SK-N-SH treated with all-trans-retinoic acid at 6 μM for 48 hours (cell line): ENCODE measurements around the gene BLOC1S6.
A peak's percentile ranks its signal among the peaks of the same experiment; 100 is the strongest.

Source experiments
- ATAC-seq: fragments of 200-7000 bp; cut with Tn5 transposase; 3 replicates; pipeline ENCODE4 v1.9.1; 2020; ENCODE audit warnings: mild to moderate bottlenecking, moderate library complexity
- BACH2 ChIP-seq: fragments of 250-450 bp; sonication (Bioruptor Pico); IDR thresholded peaks from 2 replicates; pipeline ENCODE4 v1.9.0; 2021; ENCODE audit warnings: mild to moderate bottlenecking, borderline replicate concordance
- ESRRG ChIP-seq: fragments of 250-450 bp; sonication (Bioruptor Pico); IDR thresholded peaks from 2 replicates; pipeline ENCODE4 v1.6.1; 2021; ENCODE audit warnings: mild to moderate bottlenecking
- GLIS3 ChIP-seq: fragments of 250-450 bp; sonication (Bioruptor Pico); IDR thresholded peaks from 2 replicates; pipeline ENCODE4 v1.5.0; 2020; ENCODE audit warnings: mild to moderate bottlenecking, moderate library complexity
- ISL1 ChIP-seq: fragments of 250-450 bp; sonication (Bioruptor Pico); IDR thresholded peaks from 2 replicates; pipeline ENCODE4 v2.1.2; 2022; ENCODE audit warnings: mild to moderate bottlenecking, moderate library complexity
- OSR1 ChIP-seq: fragments of 250-450 bp; sonication (Bioruptor Pico); IDR thresholded peaks from 2 replicates; pipeline ENCODE4 v1.8.0; 2022; ENCODE audit warnings: moderate library complexity, mild to moderate bottlenecking, inconsistent platforms
- POU6F1 ChIP-seq: fragments of 250-450 bp; sonication (Bioruptor Pico); IDR thresholded peaks from 2 replicates; pipeline ENCODE4 v1.8.0; 2021; ENCODE audit warnings: low read depth, mild to moderate bottlenecking, moderate library complexity, borderline replicate concordance
- PPARA ChIP-seq: fragments of 250-450 bp; sonication (Bioruptor Pico); IDR thresholded peaks from 2 replicates; pipeline ENCODE4 v1.5.0; 2020; ENCODE audit warnings: mild to moderate bottlenecking, borderline replicate concordance
- RARB ChIP-seq: fragments of 250-450 bp; sonication (Bioruptor Pico); IDR thresholded peaks from 2 replicates; pipeline ENCODE4 v1.8.0; 2021; ENCODE audit warnings: mild to moderate bottlenecking, moderate library complexity
- SNAI2 ChIP-seq: fragments of 250-450 bp; sonication (Bioruptor Pico); IDR thresholded peaks from 2 replicates; pipeline ENCODE4 v1.5.0; 2020; ENCODE audit warnings: mild to moderate bottlenecking, moderate library complexity
- TCF4 ChIP-seq: fragments of 250-450 bp; sonication (Bioruptor Pico); IDR thresholded peaks from 2 replicates; pipeline ENCODE4 v1.8.0; 2021; ENCODE audit warnings: mild to moderate bottlenecking, moderate library complexity, borderline replicate concordance
- TOX ChIP-seq: fragments of 250-450 bp; sonication (Bioruptor Pico); IDR thresholded peaks from 2 replicates; pipeline ENCODE4 v1.8.0; 2021; ENCODE audit warnings: mild to moderate bottlenecking, moderate library complexity, borderline replicate concordance
- TSHZ2 ChIP-seq: fragments of 250-450 bp; sonication (Bioruptor Pico); IDR thresholded peaks from 2 replicates; pipeline ENCODE4 v1.5.0; 2020; ENCODE audit warnings: mild to moderate bottlenecking, moderate library complexity
- ZC3H10 ChIP-seq: fragments of 250-450 bp; sonication (Bioruptor Pico); IDR thresholded peaks from 2 replicates; pipeline ENCODE4 v1.5.1; 2021; ENCODE audit warnings: mild to moderate bottlenecking, moderate library complexity
- ZFP3 ChIP-seq: fragments of 250-450 bp; sonication (Bioruptor Pico); IDR thresholded peaks from 2 replicates; pipeline ENCODE4 v1.5.0; 2020; ENCODE audit warnings: mild to moderate bottlenecking, moderate library complexity
- ZFP30 ChIP-seq: fragments of 450-650 bp; formaldehyde crosslinking; IDR thresholded peaks from 2 replicates; pipeline ENCODE4 v1.5.0; 2022; ENCODE audit warnings: mild to moderate bottlenecking, moderate library complexity
- ZNF565 ChIP-seq: fragments of 450-650 bp; formaldehyde crosslinking; conservative IDR thresholded peaks from 2 replicates; pipeline ENCODE4 v1.5.0; 2020; ENCODE audit warnings: low read depth, mild to moderate bottlenecking, moderate library complexity
- ZNF70 ChIP-seq: fragments of 450-650 bp; formaldehyde crosslinking; IDR thresholded peaks from 2 replicates; pipeline ENCODE4 v1.5.0; 2020; ENCODE audit warnings: mild to moderate bottlenecking, moderate library complexity
- ZNF8 ChIP-seq: fragments of 450-650 bp; formaldehyde crosslinking; IDR thresholded peaks from 2 replicates; pipeline ENCODE4 v1.5.0; 2020; ENCODE audit warnings: mild to moderate bottlenecking, moderate library complexity
- TF ChIP-seq, protein P1 (sequence below): fragments of 250-450 bp; sonication (Bioruptor Pico); IDR thresholded peaks from 2 replicates; pipeline ENCODE4 v1.5.1; 2021; ENCODE audit warnings: mild to moderate bottlenecking, moderate library complexity
- TF ChIP-seq, protein P2 (sequence below): fragments of 250-450 bp; sonication (Bioruptor Pico); IDR thresholded peaks from 2 replicates; pipeline ENCODE4 v1.8.0; 2020; ENCODE audit warnings: mild to moderate bottlenecking, moderate library complexity, borderline replicate concordance
- TF ChIP-seq, protein P3 (sequence below): fragments of 250-450 bp; sonication (Bioruptor Pico); IDR thresholded peaks from 2 replicates; pipeline ENCODE4 v1.5.1; 2020; ENCODE audit warnings: low read depth, mild to moderate bottlenecking, moderate library complexity

Gene BLOC1S6

DNA sequence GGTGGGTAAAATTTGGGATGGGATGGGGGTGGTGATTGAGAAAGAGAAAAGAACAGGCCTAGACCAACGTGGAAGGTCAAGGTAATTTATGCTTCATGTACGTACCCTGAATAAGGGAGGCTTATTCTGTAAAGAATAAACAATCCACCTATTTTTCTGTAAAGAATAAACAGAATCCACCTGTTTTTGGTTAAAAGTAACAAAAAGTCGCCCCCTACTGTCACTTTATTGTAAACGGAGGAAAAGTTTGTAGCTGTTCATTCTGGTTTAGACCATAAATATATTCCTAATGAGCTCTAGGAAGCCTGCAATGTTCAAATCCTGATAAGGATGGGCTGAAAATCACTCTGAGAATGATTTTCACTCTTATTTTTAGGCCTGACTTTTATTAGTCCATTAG is 24.1 kb downstream of the BLOC1S6 start:
- peak; percentile 33; the same call in 2 of the 3 replicates for ATAC-seq
- TF ChIP-seq TSHZ2 (no peak), SNAI2 (CRISPR knock-in tag) (no peak), POU6F1 (CRISPR knock-in tag) (no peak), ZNF565 (CRISPR knock-in tag) (no peak), ZNF8 (CRISPR knock-in tag) (no peak), ZNF70 (CRISPR knock-in tag) (no peak), ZFP30 (CRISPR knock-in tag) (no peak), RARB (CRISPR knock-in tag) (no peak), TOX (no peak), GLIS3 (CRISPR knock-in tag) (no peak), TCF4 (CRISPR knock-in tag) (no peak), ESRRG (CRISPR knock-in tag) (no peak), ISL1 (no peak), ZC3H10 (CRISPR knock-in tag) (no peak), ZFP3 (CRISPR knock-in tag) (no peak), OSR1 (CRISPR knock-in tag) (no peak)
- TF ChIP-seq, protein P1, sequence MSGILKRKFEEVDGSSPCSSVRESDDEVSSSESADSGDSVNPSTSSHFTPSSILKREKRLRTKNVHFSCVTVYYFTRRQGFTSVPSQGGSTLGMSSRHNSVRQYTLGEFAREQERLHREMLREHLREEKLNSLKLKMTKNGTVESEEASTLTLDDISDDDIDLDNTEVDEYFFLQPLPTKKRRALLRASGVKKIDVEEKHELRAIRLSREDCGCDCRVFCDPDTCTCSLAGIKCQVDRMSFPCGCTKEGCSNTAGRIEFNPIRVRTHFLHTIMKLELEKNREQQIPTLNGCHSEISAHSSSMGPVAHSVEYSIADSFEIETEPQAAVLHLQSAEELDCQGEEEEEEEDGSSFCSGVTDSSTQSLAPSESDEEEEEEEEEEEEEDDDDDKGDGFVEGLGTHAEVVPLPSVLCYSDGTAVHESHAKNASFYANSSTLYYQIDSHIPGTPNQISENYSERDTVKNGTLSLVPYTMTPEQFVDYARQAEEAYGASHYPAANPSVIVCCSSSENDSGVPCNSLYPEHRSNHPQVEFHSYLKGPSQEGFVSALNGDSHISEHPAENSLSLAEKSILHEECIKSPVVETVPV (CRISPR knock-in tag), result no peak
- TF ChIP-seq, protein P2, sequence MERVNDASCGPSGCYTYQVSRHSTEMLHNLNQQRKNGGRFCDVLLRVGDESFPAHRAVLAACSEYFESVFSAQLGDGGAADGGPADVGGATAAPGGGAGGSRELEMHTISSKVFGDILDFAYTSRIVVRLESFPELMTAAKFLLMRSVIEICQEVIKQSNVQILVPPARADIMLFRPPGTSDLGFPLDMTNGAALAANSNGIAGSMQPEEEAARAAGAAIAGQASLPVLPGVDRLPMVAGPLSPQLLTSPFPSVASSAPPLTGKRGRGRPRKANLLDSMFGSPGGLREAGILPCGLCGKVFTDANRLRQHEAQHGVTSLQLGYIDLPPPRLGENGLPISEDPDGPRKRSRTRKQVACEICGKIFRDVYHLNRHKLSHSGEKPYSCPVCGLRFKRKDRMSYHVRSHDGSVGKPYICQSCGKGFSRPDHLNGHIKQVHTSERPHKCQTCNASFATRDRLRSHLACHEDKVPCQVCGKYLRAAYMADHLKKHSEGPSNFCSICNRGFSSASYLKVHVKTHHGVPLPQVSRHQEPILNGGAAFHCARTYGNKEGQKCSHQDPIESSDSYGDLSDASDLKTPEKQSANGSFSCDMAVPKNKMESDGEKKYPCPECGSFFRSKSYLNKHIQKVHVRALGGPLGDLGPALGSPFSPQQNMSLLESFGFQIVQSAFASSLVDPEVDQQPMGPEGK (CRISPR knock-in tag), result no peak

- TF ChIP-seq RARB (CRISPR knock-in tag), result no peak
- TF ChIP-seq, protein P3, sequence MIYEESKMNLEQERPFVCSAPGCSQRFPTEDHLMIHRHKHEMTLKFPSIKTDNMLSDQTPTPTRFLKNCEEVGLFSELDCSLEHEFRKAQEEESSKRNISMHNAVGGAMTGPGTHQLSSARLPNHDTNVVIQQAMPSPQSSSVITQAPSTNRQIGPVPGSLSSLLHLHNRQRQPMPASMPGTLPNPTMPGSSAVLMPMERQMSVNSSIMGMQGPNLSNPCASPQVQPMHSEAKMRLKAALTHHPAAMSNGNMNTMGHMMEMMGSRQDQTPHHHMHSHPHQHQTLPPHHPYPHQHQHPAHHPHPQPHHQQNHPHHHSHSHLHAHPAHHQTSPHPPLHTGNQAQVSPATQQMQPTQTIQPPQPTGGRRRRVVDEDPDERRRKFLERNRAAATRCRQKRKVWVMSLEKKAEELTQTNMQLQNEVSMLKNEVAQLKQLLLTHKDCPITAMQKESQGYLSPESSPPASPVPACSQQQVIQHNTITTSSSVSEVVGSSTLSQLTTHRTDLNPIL (CRISPR knock-in tag), result no peak
- TF ChIP-seq SNAI2 (CRISPR knock-in tag), result no peak
- no peak for TF ChIP-seq BACH2
- no peak for TF ChIP-seq ZNF8 (CRISPR knock-in tag)
- no peak for TF ChIP-seq ZNF70 (CRISPR knock-in tag)
- TF ChIP-seq ESRRG (CRISPR knock-in tag), result no peak
- TF ChIP-seq, protein P1 (CRISPR knock-in tag), result no peak
- TF ChIP-seq ZC3H10 (CRISPR knock-in tag), result no peak
- TF ChIP-seq ZFP30 (CRISPR knock-in tag), result no peak
- no peak for TF ChIP-seq GLIS3 (CRISPR knock-in tag)
- TF ChIP-seq PPARA (CRISPR knock-in tag), result no peak
- no peak for TF ChIP-seq OSR1 (CRISPR knock-in tag)
- TF ChIP-seq TOX, result no peak
- no peak for TF ChIP-seq TCF4 (CRISPR knock-in tag)
- no peak for TF ChIP-seq ISL1
These were observed 25.7 kb downstream of the BLOC1S6 start for GRCh38 chr15:45612790-45613415.

More at GRCh38 chr15:45612790-45613415, 25.7 kb downstream of the BLOC1S6 start:
- ATAC-seq, result peak; percentile 66
